Vagina (tissue), 2 donors: ENCODE results near the gene GSK3A.

Experiments used
- POLR2A ChIP-seq, 2 donors: fragments of 450-650 bp; IDR thresholded peaks; one replicate each; pipeline ENCODE4 v1.6.1; 2017; ENCODE audit warnings: antibody characterized with exemption in 2 of 2, mild to moderate bottlenecking in 2 of 2, moderate library complexity in 2 of 2
- POLR2AphosphoS5 ChIP-seq, 2 donors: sonication (generic); formaldehyde crosslinking; IDR thresholded peaks; one replicate each; pipeline ENCODE4 v1.9.0; 2017; ENCODE audit warnings: antibody characterized with exemption in 2 of 2, mild to moderate bottlenecking in 2 of 2, low read depth in 1 of 2; ENCODE audit not compliant: insufficient read depth in 1 of 2
- TF ChIP-seq, protein P1 (sequence below), 3 experiments: fragments of 450-650 bp in 2 of 3; fragments of 200-600 bp in 1 of 3; sonication (generic) in 1 of 3; IDR thresholded peaks; one replicate each; pipeline ENCODE4 v1.5.1; 2017 to 2019; ENCODE audit warnings: antibody characterized with exemption in 3 of 3, mild to moderate bottlenecking in 2 of 3, moderate library complexity in 2 of 3

DNA sequence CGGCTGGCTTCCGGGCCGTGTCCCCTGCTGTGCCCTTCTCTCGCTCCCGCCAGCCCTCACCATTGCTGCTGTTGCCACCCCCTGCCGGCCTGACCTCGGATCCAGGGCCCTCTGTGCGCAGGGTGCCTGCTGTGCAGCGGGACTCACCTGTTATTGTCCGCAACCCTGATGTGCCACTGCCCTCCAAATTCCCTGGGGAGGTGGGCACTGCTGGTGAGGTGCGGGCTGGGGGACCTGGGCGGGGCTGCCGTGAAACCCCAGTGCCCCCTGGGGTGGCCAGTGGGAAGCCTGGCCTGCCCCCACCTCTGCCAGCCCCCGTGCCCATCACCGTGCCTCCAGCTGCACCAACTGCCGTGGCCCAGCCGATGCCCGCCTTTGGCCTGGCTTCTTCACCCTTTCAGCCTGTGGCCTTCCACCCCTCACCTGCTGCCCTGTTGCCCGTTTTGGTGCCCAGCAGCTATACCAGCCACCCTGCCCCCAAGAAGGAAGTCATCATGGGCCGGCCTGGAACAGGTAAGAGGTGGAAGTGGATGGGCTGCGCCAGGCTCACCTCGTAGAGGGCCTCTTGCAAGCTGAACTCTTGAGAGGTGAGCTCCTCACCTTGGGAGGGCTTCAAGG is 31.8 kb upstream of the GSK3A start:
- TF ChIP-seq, protein P1, sequence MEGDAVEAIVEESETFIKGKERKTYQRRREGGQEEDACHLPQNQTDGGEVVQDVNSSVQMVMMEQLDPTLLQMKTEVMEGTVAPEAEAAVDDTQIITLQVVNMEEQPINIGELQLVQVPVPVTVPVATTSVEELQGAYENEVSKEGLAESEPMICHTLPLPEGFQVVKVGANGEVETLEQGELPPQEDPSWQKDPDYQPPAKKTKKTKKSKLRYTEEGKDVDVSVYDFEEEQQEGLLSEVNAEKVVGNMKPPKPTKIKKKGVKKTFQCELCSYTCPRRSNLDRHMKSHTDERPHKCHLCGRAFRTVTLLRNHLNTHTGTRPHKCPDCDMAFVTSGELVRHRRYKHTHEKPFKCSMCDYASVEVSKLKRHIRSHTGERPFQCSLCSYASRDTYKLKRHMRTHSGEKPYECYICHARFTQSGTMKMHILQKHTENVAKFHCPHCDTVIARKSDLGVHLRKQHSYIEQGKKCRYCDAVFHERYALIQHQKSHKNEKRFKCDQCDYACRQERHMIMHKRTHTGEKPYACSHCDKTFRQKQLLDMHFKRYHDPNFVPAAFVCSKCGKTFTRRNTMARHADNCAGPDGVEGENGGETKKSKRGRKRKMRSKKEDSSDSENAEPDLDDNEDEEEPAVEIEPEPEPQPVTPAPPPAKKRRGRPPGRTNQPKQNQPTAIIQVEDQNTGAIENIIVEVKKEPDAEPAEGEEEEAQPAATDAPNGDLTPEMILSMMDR (IDR thresholded peaks at IDR 0.05), result no peak
- TF ChIP-seq POLR2A (IDR thresholded peaks at IDR 0.05) (no peak), POLR2AphosphoS5 (IDR thresholded peaks at IDR 0.05; ENCODE audit: insufficient read depth in 1 of 2, low read depth in 1 of 2) (no peak)
